Tibial artery (tissue), 4 donors: ENCODE data around the gene SAMD4B.
A peak's percentile ranks its signal among the peaks of the same experiment; 100 is the strongest.
"Not testable (repeated sequence)": the region's sequence is repeated elsewhere in the genome, so short reads cannot be mapped to it uniquely, and the experiment has no call there.

Experiments used
- DNase-seq, 2 donors: peaks; one replicate each; pipeline ENCODE4 v3.0.0-alpha.2; 2019
- H3K27ac ChIP-seq, 2 donors: fragments of 200-600 bp; sonication (generic) in 1 of 2; 1 replicate in 1 of 2; 2 replicates in 1 of 2; pipeline ENCODE4 v1.5.1; 2018 to 2019; ENCODE audit warnings: mild to moderate bottlenecking in 1 of 2
- H3K27me3 ChIP-seq, 2 donors: fragments of 200-600 bp; sonication (generic) in 1 of 2; one replicate each; pipeline versions ENCODE4 v1.5.1 to v1.6.0; 2016 to 2019
- H3K36me3 ChIP-seq, 3 donors: fragments of 200-600 bp; sonication (generic) in 2 of 3; one replicate each; pipeline ENCODE4 v1.5.1; 2016 to 2019; ENCODE audit warnings: mild to moderate bottlenecking in 2 of 3
- H3K4me1 ChIP-seq, 4 donors: fragments of 200-600 bp; sonication (generic) in 2 of 4; 1 replicate in 3 of 4; 2 replicates in 1 of 4; pipeline ENCODE4 v1.5.1; 2016 to 2019
- H3K4me3 ChIP-seq, 2 donors: fragments of 200-600 bp; sonication (generic) in 1 of 2; 1 replicate in 1 of 2; 2 replicates in 1 of 2; pipeline ENCODE4 v1.5.1; 2018 to 2019; ENCODE audit warnings: mild to moderate bottlenecking in 2 of 2
- H3K9me3 ChIP-seq, 3 donors: fragments of 200-600 bp; sonication (generic) in 1 of 3; one replicate each; pipeline ENCODE4 v1.5.1; 2016 to 2019
- CTCF ChIP-seq, 2 experiments: fragments of 200-600 bp in 1 of 2; fragments of 450-650 bp in 1 of 2; IDR thresholded peaks; one replicate each; pipeline ENCODE4 v1.5.1; 2017 to 2019; ENCODE audit warnings: antibody characterized with exemption in 2 of 2, mild to moderate bottlenecking in 1 of 2, moderate library complexity in 1 of 2
- intact Hi-C: fragments of 100-400 bp; cut with DNase I; formaldehyde crosslinking; loops from one replicate; pipeline ENCODE4 v1.15.0; 2023; ENCODE audit warnings: low total_unique reads

SAMD4B gene

DNA sequence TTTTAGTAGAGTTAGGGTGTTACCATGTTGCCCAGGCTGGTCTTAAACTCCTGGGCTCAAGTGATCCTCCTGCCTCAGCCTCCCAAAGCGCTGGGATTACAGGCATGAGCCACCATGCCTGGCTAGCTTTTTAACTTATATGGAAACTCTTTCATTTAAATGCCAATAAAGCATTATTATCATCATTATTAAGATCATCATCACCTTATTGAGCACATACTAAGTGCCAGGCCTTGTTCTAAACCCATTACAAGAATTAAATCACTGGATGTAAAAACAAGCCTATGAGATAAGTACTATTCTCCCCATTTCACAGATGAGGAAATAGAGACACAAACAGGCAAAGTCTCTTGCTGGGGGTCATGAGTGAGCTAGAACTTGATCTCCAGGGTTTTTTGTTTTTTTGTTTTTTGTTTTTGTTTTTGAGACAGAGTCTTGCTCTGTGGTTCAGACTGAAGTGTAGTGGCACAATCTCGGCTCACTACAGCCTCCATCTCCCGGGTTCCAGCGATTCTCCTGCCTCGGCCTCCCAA, 7.7 kb upstream of the SAMD4B start:
- H3K27ac ChIP-seq: no peak overlapping the region
- intact Hi-C loops: no loop called here
- H3K4me3 ChIP-seq: no peak overlapping the region
- TF ChIP-seq CTCF (IDR thresholded peaks at IDR 0.05): no peak
- no peaks in the 10 kb centered on the region for H3K36me3 ChIP-seq
- DNase-seq: no peak
- no peaks in the 10 kb centered on the region for H3K4me1 ChIP-seq
- H3K27me3 ChIP-seq: peaks cover 0 to 7% of the 10 kb centered on the region in 2 donors
- H3K9me3 ChIP-seq: no peaks in the 10 kb centered on the region

- no peak for DNase-seq
- TF ChIP-seq CTCF (IDR thresholded peaks at IDR 0.05): no peak
- Histone ChIP-seq H3K4me1 (no peaks in the 10 kb centered on the region), H3K9me3 (no peaks in the 10 kb centered on the region), H3K4me3 (peak overlapping the region; percentile 33 to 45), H3K27ac (peak overlapping the region in 1 of 2 donors; percentile 37), H3K36me3 (no peaks in the 10 kb centered on the region), H3K27me3 (peaks cover 0 to under 1% of the 10 kb centered on the region in 2 donors)
- intact Hi-C loops: no loop called here
Observed at GRCh38 chr19:39335168-39335548, 7.1 kb upstream of the SAMD4B start.

DNA sequence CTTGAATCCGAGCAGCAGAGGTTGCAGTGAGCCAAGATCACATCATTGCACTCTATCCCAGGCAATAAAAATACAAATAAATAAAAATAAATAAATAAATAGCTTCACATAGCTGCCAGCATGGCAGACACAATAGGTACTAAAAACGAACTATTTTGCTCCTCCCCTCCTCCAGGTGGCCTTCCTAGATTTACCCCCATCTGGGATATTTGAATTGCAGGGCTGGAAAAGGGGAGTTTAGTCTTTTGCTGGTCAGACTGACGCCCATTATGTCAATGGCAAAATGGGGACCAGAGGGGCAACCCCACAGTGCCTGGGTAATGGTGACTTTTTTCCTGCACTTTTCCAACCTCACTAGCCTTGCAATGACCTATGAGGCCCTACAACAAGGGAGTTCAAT, 5.7 kb upstream of the SAMD4B start:
- H3K4me1 ChIP-seq: peaks cover 0 to 11% (median 8%) of the 10 kb centered on the region in 4 donors
- no peaks in the 10 kb centered on the region for H3K9me3 ChIP-seq
- no peak for TF ChIP-seq CTCF (IDR thresholded peaks at IDR 0.05)
- DNase-seq: no peak
- intact Hi-C loops: no loop called here
- H3K27ac ChIP-seq: no peak overlapping the region
- no peaks in the 10 kb centered on the region for H3K27me3 ChIP-seq
- H3K4me3 ChIP-seq: no peak overlapping the region
- H3K36me3 ChIP-seq: no peaks in the 10 kb centered on the region

DNA sequence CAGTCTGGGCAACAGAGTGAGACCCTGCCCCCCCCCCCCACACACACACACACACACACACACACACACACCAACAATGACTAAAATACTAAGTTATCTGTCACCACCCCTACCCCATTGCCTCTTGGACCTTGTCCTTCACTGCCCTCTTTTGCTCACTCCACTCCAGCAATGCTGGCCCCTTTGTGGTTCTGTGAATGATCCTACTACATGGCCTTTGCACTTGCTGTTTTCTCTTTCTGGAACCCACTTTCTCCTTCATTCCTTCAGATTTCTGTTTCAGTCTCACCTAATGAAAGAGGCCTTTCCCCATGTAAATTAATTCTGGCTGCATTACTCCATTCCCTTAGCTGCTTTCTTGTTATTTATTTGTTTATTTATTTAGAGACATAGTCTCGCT, 2.5 kb upstream of the SAMD4B start:
- H3K4me3 ChIP-seq: no peak overlapping the region
- TF ChIP-seq CTCF (IDR thresholded peaks at IDR 0.05): no peak
- peaks cover 0 to 30% (median 27%) of the 10 kb centered on the region in 4 donors for H3K4me1 ChIP-seq
- H3K27ac ChIP-seq: no peak overlapping the region
- H3K36me3 ChIP-seq: no peaks in the 10 kb centered on the region
- no peak for DNase-seq
- H3K9me3 ChIP-seq: no peaks in the 10 kb centered on the region
- no peaks in the 10 kb centered on the region for H3K27me3 ChIP-seq
- intact Hi-C loops: loop anchor here (5.0 kb wide), 1 partner anchor 212 kb away; the partner anchor contains the start of gene PAK4

DNA sequence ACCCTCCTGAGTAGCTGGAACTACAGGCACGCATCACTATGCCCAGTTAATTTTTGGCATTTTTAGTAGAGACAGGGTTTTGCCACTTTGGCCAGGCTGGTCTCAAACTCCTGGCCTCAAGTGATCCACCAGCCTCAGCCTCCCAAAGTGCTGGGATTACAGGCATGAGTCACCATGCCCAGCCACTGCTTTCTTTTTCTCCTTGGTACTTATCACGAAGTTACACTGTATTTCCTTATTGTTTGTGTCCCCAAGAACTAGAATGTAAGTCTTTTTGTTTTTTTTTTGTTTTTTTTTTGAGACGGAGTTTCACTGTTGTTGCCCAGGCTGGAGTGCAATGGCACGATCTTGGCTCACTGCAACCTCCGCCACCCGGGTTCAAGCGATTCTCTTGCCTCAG, 2.1 kb upstream of the SAMD4B start:
- H3K27ac ChIP-seq, H3K9me3 ChIP-seq, DNase-seq, H3K27me3 ChIP-seq, H3K4me3 ChIP-seq, H3K36me3 ChIP-seq: not testable (repeated sequence)
- intact Hi-C loops: loop anchor here (5.0 kb wide), 1 partner anchor 213 kb away; the partner anchor contains the start of gene PAK4
- H3K4me1 ChIP-seq: peaks cover 0 to 35% (median 32%) of the 10 kb centered on the region in 4 donors

GRCh38 chr19:39341129-39341718, 997 bp upstream of the SAMD4B start:
- DNase-seq: peak in 1 of 2 donors; percentile 43
- Histone ChIP-seq H3K4me3 (peak overlapping the region; percentile 63 to 67), H3K36me3 (no peaks in the 10 kb centered on the region), H3K9me3 (no peaks in the 10 kb centered on the region), H3K27ac (peak overlapping the region; percentile 75 to 85), H3K27me3 (no peaks in the 10 kb centered on the region), H3K4me1 (peaks cover 0 to 44% (median 41%) of the 10 kb centered on the region in 4 donors)
- intact Hi-C loops: loop anchor here (5.0 kb wide), 1 partner anchor 214 kb away; the partner anchor contains the start of gene PAK4
- no peak for TF ChIP-seq CTCF (IDR thresholded peaks at IDR 0.05)
